HepG2 (cell line): ENCODE measurements around the gene RIPOR3. TPM values are rescaled to one million over a fixed set of nuclear protein-coding genes. Genes with fewer than 3 reads are reported as not detected.

Experiments used
- ETV6 ChIP-seq: sonication (generic); formaldehyde crosslinking; conservative IDR thresholded peaks from 2 replicates; pipeline ENCODE4 v1.4.0; 2020; ENCODE audit warnings: missing genetic modification reagents
- FOSL2 ChIP-seq: sonication (generic); formaldehyde crosslinking; IDR thresholded peaks from 2 replicates; pipeline ENCODE4 v1.4.0; 2020; ENCODE audit warnings: missing genetic modification reagents
- PTBP1 ChIP-seq: fragments of 200-400 bp; formaldehyde crosslinking; IDR thresholded peaks from 2 replicates; pipeline ENCODE4 v1.6.1; 2018; ENCODE audit warnings: low read length, low read depth; ENCODE audit not compliant: poor library complexity, severe bottlenecking
- SATB2 ChIP-seq: sonication (generic); formaldehyde crosslinking; IDR thresholded peaks from 2 replicates; pipeline ENCODE4 v1.5.0; 2020; ENCODE audit warnings: missing genetic modification reagents
- SP5 ChIP-seq: IDR thresholded peaks from 2 replicates; pipeline ENCODE4 v1.6.1; 2016; ENCODE audit warnings: low read depth, borderline replicate concordance
- TGIF2 ChIP-seq: IDR thresholded peaks from 2 replicates; pipeline ENCODE4 v1.6.1; 2016; ENCODE audit warnings: control low read depth, missing compliant biosample characterization
- ZMYM2 ChIP-seq: sonication (generic); formaldehyde crosslinking; IDR thresholded peaks from 2 replicates; pipeline ENCODE4 v1.8.0; 2022; ENCODE audit warnings: mild to moderate bottlenecking, missing genetic modification reagents
- ZNF260 ChIP-seq: sonication (generic); formaldehyde crosslinking; IDR thresholded peaks from 2 replicates; pipeline ENCODE4 v1.4.0; 2020; ENCODE audit warnings: missing genetic modification reagents, low read depth, mild to moderate bottlenecking, borderline replicate concordance
- ZNF879 ChIP-seq: sonication (generic); formaldehyde crosslinking; IDR thresholded peaks from 2 replicates; pipeline ENCODE4 v1.8.1; 2023; ENCODE audit warnings: missing genetic modification reagents
- ZNF891 ChIP-seq: sonication (generic); formaldehyde crosslinking; IDR thresholded peaks from 2 replicates; pipeline ENCODE4 v1.5.0; 2020; ENCODE audit warnings: mild to moderate bottlenecking, missing genetic modification reagents
- polyA plus RNA-seq, 8 experiments: library from polyadenylated mRNA; depleted of rRNA in 3 of 8; stranded (reverse) in 7 of 8; unstranded in 1 of 8; fragments of >200 nt; fragmentation: Illumina TruSeq in 4 of 8; extraction: Trizol in 4 of 8; gene quantifications; 2 replicates each; pipeline versions ENCODE4 v1.2.1 to v1.2.3, GENCODE V29; 2011 to 2016; ENCODE audit warnings: low read depth in 4 of 8, missing spikeins in 1 of 8, mixed read lengths in 1 of 8; ENCODE audit not compliant: insufficient read depth in 1 of 8
- total RNA-seq, 5 experiments: library from RNA; depleted of rRNA; stranded (reverse); fragments of >200 nt; fragmentation: Illumina TruSeq; extraction: Trizol; gene quantifications; 2 replicates each; pipeline ENCODE4 v1.2.3, GENCODE V29; 2016; ENCODE audit warnings: low read depth in 1 of 5
- TF ChIP-seq, protein P1 (sequence below): IDR thresholded peaks from 2 replicates; pipeline ENCODE4 v1.4.0; 2020; ENCODE audit warnings: mild to moderate bottlenecking, missing genetic modification reagents
- TF ChIP-seq, protein P2 (sequence below): sonication (generic); formaldehyde crosslinking; IDR thresholded peaks from 2 replicates; pipeline ENCODE4 v1.4.0; 2020; ENCODE audit warnings: missing genetic modification reagents, borderline replicate concordance
- TF ChIP-seq, protein P3 (sequence below): IDR thresholded peaks from 2 replicates; pipeline ENCODE4 v1.6.1; 2012; ENCODE audit warnings: low read length, improper control_type of control experiment
- TF ChIP-seq, protein P4 (sequence below): sonication (generic); formaldehyde crosslinking; IDR thresholded peaks from 2 replicates; pipeline ENCODE4 v1.5.0; 2020; ENCODE audit warnings: missing genetic modification reagents, mild to moderate bottlenecking, borderline replicate concordance
- TF ChIP-seq, protein P5 (sequence below): sonication (generic); formaldehyde crosslinking; IDR thresholded peaks from 2 replicates; pipeline ENCODE4 v1.5.1; 2020; ENCODE audit warnings: mild to moderate bottlenecking, missing genetic modification reagents, borderline replicate concordance

Gene RIPOR3
- total and polyA plus RNA-seq, 2 of the 13 experiments (the other 11 are each of a cell fraction or from before 2014, with no cell fraction given) = 0.18 TPM; not detected in 1

DNA sequence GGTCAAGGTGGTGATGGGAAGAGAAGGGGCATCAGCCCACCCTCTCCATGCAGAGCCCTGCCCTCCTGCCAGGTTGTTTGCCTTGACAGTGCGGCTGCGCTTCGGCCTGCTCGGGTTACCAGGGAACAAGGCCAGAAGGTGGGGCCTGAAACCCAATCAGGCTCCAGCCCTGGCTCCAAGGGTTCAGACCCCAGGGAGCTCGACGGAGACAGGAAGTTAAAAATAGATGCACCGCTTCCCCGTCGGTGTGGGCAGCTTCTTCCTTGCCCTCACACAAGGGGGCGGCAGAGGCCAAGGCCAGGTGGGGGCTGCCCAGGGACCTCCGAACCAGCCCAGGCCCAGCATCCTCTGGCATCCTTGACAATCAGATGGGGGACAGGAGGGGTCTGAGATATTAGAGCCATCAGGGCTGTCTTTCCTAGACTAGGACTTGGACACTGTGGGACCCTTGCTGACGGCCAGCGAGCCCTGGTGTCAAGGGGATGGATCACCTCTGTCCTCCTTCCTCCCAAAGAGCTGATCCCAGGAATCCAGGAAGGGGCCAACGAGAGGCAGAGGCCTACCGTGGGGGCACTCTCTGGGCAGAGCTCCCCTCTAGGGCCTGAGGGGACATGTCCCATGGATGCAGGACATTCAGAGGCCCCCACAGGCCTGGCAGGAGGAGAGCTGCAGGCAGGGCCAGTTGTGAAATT lies 65.2 kb downstream of the RIPOR3 start (continued):
- TF ChIP-seq ZMYM2 (CRISPR knock-in tag) (0 out of 2 replicates have a peak, but pooled peaks have one; percentile 61), FOSL2 (CRISPR knock-in tag) (peak; percentile 15; the same call in 1 of the 2 replicates), ZNF260 (CRISPR knock-in tag) (0 out of 2 replicates have a peak, but pooled peaks have one; percentile 79), SP5 (CRISPR knock-in tag) (no peak; the same call in 1 of the 2 replicates), PTBP1 (no peak), ETV6 (CRISPR knock-in tag) (no peak), ZNF879 (CRISPR knock-in tag) (no peak), SATB2 (CRISPR knock-in tag) (no peak), ZNF891 (peak; percentile 60), TGIF2 (CRISPR knock-in tag) (no peak)
- TF ChIP-seq, protein P1, sequence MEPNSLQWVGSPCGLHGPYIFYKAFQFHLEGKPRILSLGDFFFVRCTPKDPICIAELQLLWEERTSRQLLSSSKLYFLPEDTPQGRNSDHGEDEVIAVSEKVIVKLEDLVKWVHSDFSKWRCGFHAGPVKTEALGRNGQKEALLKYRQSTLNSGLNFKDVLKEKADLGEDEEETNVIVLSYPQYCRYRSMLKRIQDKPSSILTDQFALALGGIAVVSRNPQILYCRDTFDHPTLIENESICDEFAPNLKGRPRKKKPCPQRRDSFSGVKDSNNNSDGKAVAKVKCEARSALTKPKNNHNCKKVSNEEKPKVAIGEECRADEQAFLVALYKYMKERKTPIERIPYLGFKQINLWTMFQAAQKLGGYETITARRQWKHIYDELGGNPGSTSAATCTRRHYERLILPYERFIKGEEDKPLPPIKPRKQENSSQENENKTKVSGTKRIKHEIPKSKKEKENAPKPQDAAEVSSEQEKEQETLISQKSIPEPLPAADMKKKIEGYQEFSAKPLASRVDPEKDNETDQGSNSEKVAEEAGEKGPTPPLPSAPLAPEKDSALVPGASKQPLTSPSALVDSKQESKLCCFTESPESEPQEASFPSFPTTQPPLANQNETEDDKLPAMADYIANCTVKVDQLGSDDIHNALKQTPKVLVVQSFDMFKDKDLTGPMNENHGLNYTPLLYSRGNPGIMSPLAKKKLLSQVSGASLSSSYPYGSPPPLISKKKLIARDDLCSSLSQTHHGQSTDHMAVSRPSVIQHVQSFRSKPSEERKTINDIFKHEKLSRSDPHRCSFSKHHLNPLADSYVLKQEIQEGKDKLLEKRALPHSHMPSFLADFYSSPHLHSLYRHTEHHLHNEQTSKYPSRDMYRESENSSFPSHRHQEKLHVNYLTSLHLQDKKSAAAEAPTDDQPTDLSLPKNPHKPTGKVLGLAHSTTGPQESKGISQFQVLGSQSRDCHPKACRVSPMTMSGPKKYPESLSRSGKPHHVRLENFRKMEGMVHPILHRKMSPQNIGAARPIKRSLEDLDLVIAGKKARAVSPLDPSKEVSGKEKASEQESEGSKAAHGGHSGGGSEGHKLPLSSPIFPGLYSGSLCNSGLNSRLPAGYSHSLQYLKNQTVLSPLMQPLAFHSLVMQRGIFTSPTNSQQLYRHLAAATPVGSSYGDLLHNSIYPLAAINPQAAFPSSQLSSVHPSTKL (CRISPR knock-in tag) = no peak; the same call in 1 of the 2 replicates
- TF ChIP-seq, protein P2, sequence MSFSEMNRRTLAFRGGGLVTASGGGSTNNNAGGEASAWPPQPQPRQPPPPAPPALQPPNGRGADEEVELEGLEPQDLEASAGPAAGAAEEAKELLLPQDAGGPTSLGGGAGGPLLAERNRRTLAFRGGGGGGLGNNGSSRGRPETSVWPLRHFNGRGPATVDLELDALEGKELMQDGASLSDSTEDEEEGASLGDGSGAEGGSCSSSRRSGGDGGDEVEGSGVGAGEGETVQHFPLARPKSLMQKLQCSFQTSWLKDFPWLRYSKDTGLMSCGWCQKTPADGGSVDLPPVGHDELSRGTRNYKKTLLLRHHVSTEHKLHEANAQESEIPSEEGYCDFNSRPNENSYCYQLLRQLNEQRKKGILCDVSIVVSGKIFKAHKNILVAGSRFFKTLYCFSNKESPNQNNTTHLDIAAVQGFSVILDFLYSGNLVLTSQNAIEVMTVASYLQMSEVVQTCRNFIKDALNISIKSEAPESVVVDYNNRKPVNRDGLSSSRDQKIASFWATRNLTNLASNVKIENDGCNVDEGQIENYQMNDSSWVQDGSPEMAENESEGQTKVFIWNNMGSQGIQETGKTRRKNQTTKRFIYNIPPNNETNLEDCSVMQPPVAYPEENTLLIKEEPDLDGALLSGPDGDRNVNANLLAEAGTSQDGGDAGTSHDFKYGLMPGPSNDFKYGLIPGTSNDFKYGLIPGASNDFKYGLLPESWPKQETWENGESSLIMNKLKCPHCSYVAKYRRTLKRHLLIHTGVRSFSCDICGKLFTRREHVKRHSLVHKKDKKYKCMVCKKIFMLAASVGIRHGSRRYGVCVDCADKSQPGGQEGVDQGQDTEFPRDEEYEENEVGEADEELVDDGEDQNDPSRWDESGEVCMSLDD (CRISPR knock-in tag) = no peak
- TF ChIP-seq, protein P3, sequence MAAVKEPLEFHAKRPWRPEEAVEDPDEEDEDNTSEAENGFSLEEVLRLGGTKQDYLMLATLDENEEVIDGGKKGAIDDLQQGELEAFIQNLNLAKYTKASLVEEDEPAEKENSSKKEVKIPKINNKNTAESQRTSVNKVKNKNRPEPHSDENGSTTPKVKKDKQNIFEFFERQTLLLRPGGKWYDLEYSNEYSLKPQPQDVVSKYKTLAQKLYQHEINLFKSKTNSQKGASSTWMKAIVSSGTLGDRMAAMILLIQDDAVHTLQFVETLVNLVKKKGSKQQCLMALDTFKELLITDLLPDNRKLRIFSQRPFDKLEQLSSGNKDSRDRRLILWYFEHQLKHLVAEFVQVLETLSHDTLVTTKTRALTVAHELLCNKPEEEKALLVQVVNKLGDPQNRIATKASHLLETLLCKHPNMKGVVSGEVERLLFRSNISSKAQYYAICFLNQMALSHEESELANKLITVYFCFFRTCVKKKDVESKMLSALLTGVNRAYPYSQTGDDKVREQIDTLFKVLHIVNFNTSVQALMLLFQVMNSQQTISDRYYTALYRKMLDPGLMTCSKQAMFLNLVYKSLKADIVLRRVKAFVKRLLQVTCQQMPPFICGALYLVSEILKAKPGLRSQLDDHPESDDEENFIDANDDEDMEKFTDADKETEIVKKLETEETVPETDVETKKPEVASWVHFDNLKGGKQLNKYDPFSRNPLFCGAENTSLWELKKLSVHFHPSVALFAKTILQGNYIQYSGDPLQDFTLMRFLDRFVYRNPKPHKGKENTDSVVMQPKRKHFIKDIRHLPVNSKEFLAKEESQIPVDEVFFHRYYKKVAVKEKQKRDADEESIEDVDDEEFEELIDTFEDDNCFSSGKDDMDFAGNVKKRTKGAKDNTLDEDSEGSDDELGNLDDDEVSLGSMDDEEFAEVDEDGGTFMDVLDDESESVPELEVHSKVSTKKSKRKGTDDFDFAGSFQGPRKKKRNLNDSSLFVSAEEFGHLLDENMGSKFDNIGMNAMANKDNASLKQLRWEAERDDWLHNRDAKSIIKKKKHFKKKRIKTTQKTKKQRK = no peak
- TF ChIP-seq, protein P4, sequence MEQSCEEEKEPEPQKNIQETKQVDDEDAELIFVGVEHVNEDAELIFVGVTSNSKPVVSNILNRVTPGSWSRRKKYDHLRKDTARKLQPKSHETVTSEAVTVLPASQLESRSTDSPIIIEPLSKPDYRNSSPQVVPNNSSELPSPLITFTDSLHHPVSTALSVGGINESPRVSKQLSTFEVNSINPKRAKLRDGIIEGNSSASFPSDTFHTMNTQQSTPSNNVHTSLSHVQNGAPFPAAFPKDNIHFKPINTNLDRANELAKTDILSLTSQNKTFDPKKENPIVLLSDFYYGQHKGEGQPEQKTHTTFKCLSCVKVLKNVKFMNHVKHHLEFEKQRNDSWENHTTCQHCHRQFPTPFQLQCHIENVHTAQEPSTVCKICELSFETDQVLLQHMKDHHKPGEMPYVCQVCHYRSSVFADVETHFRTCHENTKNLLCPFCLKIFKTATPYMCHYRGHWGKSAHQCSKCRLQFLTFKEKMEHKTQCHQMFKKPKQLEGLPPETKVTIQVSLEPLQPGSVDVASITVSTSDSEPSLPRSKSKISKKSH = peak; percentile 68; the same call in 1 of the 2 replicates
- TF ChIP-seq, protein P5, sequence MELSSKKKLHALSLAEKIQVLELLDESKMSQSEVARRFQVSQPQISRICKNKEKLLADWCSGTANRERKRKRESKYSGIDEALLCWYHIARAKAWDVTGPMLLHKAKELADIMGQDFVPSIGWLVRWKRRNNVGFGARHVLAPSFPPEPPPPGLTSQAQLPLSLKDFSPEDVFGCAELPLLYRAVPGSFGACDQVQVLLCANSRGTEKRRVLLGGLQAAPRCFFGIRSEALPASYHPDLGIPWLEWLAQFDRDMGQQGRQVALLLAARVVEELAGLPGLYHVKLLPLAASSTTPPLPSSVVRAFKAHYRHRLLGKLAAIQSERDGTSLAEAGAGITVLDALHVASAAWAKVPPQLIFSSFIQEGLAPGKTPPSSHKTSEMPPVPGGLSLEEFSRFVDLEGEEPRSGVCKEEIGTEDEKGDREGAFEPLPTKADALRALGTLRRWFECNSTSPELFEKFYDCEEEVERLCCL (CRISPR knock-in tag) = no peak
